Panc1 (cell line): Measurements from ENCODE around the gene NEMF.

Experiments used
- CTCF ChIP-seq: fragments of 450-650 bp; IDR thresholded peaks from 2 replicates; pipeline ENCODE4 v1.5.1; 2017; ENCODE audit warnings: mild to moderate bottlenecking
- POLR2AphosphoS5 ChIP-seq: IDR thresholded peaks from 2 replicates; pipeline ENCODE4 v1.6.1; 2012; ENCODE audit warnings: mild to moderate bottlenecking, low read depth, low read length, moderate library complexity
- REST ChIP-seq, 2 experiments: IDR thresholded peaks; 2 replicates each; pipeline ENCODE4 v1.6.1; 2011 to 2012; ENCODE audit warnings: low read depth in 2 of 2, control low read depth in 1 of 2, low read length in 1 of 2, mild to moderate bottlenecking in 1 of 2, moderate library complexity in 1 of 2; ENCODE audit not compliant: insufficient read depth in 1 of 2
- SIN3A ChIP-seq: IDR thresholded peaks from 2 replicates; pipeline ENCODE4 v1.6.1; 2012; ENCODE audit warnings: low read depth, mild to moderate bottlenecking, low read length, moderate library complexity, borderline replicate concordance; ENCODE audit not compliant: insufficient read depth
- TCF7L2 ChIP-seq: IDR thresholded peaks from 2 replicates; pipeline ENCODE4 v1.6.1; 2011; ENCODE audit warnings: mild to moderate bottlenecking, low read depth, low read length, inconsistent platforms

GRCh38 chr14:49808780-49809179 is 43.8 kb downstream of the NEMF start:
- TF ChIP-seq CTCF (no peak), SIN3A (no peak), POLR2AphosphoS5 (no peak), REST (IDR thresholded peaks at IDR 0.05; ENCODE audit: insufficient read depth in 1 of 2, low read depth in 2 of 2, low read length in 1 of 2) (no peak), TCF7L2 (no peak)
